Ecto neural progenitor cell (in vitro differentiated cells): ENCODE measurements around the gene NSD1.

Experiments
- DNase-seq: peaks from one replicate; pipeline ENCODE4 v3.0.0-alpha.2; 2018; ENCODE audit warnings: low spot score

NSD1 gene

DNA sequence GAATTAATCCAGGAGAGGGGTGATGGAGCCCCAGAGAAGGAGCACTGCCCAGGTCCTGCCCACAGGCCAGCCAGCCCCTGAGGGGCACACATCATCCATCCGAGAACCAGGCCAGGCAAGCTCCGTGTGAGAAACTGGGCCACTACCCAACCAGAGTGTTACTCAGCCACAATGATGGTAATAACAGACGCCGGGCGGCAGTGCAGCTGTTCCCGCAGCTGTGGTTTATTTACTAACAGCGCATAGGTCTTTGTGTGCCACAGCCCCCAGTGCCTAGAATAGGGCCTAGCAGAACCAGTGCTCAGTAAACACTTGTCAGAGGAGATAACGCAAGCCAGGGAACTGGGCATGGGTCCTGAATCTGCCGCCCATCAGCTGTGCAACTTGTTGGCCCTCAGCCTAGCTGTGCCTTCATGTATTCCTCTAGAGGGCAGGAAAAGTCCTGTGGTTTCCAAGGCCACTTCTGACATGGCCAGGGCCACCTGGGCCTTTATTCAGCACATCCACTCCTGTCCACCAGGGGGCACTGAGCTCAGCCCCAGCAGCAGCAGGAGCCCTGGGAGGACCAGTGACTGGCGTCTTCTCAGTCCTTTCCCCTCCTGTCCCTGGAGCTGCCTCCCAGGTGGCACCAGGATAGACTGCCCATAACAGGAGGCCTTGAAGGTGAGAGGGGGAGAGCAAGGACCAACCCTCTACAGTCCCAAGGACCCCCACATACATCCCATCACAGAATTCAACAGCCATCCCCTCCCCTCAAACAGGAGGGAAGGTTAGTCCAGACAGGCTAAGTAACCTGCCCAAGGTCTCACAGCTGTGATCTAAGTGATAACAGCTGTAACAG, 176.0 kb downstream of the NSD1 start:
- peak; percentile 82 for DNase-seq

DNA sequence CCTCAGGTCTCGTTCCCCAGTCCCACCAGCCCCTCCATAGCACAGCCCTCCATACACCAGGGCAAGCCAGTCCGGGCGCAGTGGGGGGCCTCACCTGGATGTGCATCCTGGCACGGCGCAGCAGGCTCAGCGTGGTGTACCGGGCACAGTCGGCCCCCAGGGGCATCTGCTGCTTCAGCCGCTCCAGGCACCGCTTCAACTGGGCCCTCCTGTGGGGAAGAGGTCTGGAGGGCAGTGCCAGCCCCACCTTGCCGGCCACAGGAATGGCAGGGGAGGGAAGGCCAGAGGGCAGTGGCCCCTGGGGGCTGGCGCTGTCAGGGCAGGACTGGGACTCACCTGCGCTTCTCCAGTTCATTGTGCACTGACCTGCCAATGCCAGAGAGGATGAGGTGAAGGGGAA, 176.8 kb downstream of the NSD1 start:
- no peak for DNase-seq

GRCh38 chr5:177310757-177311391, 177.3 kb downstream of the NSD1 start:
- no peak for DNase-seq

- no peak for DNase-seq
Observed at GRCh38 chr5:177311392-177311722, 177.8 kb downstream of the NSD1 start.

DNA sequence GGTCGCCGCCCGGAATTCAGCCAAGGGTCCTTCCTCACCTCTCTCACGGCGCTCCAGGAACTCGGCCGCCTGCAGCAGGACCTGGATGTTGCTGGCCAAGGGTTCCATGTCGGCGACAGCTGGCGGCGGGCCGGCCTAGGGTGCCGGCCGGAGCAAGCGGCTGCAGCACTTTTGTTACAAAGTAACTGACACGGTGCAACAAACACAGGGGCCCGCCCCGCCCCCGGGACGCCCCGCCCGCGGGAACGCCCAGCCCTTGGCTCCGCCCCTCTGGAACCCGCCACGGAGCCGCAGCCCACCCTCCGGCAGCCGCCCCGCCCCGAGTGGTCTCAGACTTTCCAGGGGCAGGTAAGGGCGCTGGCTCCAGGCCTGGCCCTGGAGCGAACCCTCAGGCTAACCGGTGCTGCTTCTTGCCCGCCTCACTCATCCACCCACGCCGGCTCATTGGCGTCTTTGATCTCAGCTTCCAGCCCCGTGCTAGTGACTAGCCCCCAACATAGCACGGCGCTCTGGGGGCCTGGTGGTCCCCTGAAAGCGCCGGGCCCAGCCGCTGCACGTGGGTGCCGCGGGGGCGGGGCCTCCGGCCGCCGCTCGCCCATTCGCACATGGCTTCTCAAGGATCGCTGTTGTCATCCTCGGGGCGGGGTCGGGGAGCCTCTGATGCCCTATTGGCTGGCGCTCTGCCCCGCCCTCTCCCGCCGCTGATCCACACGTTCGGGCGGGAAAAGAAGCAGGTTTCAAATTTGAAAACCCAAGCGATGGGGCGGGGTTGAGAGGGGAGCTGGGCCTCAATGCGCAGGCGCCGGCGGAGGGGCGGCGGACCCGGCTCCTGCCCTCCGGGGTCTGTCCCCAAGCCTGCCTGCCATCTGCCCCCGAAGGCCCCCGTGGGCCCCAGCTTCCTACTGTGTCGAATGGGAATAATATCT, 178.4 kb downstream of the NSD1 start, which contains the start of gene MXD3:
Gene MXD3 (minus strand): TSS at position 176 of the 926 bp plus-strand sequence. CDS start 68 bp downstream, at position 108.
- peak; percentile 98 for DNase-seq

DNA sequence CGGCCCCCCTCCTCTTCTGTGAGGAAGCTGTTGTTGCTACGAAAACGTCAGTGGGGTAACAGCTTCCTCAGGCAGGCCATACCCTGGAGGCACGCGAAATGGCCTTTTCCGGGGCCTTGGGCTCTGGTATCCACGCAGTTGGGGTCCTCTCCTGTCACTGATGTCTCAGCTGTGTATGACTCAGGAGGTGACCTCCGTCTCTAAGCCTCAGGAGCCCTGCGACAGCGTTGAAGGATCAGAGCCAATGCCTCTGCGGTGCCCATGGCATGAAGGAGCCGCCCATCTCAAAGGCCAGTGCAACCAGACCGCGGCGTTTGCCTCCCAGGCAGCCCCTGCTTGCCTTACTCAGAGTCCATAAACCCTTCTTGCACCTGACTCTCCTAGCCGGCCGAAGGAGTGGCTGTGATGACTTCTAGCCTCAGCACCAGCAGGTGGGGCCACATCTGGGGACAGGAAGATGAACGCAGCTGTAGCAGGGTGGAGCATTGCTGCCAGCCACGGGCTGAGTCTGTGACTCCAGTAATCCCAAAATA, 179.1 kb downstream of the NSD1 start:
- peak; percentile 78 for DNase-seq

DNA sequence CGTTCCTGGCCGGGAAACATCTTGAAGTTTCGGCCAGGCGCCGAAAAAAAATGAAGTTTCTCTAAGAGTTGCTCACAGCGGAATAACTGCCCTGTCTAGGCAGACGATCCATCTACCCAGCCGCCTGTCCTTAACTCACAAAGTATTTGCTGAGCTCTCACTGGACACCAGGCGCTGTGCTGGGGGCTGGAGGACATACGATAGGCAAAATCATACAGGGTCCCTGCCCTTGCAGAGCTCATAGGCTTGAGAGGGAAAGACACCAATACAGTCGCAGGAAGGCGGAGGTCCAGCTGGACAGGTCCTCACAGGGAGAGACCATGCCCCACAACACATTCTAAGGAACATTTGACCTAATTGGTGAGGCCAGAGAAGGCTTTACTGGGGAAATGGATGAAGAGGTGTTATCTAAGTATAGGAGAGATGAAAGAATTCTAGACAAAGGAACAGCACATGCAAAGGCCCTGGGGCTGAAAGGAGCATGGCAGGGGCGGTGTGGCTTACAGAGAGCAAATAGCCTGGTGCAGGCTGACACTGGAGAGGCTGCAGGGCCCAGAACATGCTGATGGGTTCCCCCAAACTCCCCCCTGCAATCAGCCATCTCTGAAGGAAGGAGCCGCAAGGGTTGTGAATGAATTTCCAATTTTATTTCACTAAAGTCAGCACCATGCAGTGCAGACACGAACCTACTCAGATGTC, 180.1 kb downstream of the NSD1 start:
- DNase-seq: no peak

DNA sequence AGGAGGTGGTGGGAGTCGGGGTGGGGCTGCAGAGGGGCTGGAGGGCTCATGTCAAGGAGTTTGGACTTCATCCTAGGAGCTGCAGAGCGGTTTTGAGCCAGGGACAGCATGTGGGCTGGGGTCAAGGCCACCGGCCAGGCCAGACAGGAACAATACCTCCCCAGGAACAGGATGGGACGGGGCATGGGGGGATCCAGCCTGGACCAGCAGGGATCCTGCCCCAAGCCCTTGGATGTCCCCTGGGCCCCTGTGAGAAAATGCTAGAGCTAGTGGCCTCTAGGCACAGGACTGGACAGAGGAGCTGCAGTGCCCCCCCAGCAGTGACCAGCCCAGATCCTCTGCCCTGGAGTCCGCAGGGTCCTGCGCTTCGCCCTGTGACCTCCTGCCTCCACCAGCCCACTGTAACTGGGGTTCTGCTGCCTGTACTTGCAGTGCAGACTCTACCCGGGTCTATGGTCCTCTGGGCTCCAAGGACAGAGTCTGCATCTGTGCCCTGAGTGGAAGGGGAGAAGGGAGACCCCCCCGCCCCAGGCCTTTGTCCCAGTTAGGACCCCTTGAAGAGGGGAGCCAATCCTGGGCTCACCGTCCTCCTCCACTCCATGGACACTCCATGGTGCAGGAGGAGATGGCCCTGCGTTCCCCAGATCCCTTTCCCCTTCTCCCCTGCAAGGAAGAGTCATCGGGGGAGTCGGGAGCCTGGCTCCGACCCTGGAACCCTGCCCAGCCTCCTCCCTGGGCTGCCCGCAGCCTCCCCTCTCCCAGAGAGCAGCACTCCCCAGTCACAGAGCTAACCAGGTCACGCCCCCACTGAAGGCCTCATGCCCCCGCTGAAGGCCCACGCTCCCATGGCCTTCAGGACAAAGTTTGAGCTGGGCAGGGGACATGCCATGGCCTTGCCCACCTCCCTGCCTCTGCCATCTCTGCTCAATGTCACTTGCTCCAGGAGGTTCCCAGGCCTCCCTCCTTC, 181.1 kb downstream of the NSD1 start:
- DNase-seq: no peak

- DNase-seq: no peak
Observed at GRCh38 chr5:177315411-177315810, 181.8 kb downstream of the NSD1 start.

DNA sequence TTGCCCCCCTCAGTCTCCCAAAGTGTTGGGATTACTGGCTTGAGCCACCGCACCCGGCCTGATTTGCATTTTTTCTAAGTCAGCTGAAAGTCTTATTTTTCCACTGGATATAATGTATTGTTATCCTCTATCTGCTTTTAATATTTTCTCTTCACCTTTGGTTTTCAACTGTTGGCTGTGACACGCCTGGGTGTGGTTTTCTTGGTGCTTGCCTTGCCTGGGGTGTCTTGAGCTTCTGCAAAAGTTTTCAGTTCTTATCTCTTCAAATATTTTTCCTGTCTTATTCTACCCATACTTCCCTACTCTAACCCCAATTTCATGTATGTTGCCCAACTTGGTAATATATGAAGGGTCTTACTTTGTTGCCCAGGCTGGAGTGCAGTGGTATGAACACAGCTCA, 182.4 kb downstream of the NSD1 start:
- no peak for DNase-seq

- peak; percentile 72 for DNase-seq
Observed at GRCh38 chr5:177317959-177318377, 184.4 kb downstream of the NSD1 start.

DNA sequence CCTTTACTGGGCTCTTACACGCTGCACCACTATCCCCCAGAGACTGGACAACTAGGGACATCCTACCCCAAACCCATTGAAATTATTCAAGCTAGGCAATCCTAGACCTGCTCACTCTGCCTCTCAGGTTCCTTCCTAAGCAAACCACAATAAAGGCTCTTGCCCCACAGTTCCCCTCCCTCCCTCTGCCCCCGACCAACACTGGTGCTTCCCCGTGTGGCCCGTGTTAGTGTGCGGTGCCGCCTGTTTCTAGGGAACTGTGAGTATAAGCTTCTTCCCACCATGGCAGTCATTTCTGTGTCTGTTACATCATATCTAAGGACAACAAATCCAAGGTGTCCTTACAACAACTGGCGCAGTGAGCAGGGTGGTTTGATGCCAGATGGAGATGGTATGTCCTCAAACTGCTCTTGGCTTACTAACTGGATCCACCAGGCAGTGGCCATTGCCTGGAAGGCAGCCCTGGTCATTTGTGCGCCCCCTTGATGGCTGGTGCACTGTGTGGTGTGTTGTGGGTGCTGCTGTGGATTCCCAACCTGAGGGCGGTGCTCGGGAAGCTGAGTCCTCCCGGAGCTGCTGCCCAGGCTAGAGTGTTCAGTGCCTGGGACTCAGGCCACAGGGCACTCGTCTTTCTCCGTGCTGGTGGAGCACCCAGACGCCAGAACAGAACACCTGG, 186.5 kb downstream of the NSD1 start:
- DNase-seq: no peak

GRCh38 chr5:177320879-177321278, 187.3 kb downstream of the NSD1 start:
- no peak for DNase-seq

- DNase-seq: no peak
Observed at GRCh38 chr5:177325868-177326381, 192.4 kb downstream of the NSD1 start.

GRCh38 chr5:177327539-177328522, 194.3 kb downstream of the NSD1 start:
- DNase-seq: no peak

DNA sequence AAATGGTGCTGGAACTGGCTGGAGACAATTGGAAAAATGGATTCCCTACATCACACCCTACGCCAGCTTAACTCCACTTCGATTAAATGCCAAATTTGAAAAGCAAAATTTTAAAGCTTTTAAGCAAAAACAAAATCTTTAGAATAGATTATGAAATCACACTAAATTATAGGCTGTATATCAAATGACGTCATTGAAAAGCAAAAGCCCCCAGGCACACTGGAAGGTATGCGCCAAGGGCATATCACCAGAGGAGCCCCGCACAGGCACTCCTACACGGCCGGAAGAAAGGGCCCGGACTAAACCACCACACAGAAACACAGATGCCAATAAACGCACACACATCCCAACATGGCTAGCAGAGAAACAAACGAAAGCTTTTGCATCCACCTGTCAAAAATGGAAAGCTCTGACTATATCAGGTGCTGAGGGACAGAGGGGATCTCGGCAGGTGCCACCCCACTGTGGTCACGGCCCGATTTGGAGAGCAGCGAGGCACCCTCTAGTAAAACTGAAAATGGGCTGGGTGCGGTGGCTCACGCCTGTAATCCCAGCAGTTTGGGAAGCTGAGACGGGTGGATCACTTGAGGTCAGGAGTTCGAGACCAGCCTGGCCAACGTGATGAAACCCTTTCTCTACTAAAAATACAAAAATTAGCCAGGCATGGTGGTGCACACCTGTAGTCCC, 195.1 kb downstream of the NSD1 start:
- no peak for DNase-seq

DNA sequence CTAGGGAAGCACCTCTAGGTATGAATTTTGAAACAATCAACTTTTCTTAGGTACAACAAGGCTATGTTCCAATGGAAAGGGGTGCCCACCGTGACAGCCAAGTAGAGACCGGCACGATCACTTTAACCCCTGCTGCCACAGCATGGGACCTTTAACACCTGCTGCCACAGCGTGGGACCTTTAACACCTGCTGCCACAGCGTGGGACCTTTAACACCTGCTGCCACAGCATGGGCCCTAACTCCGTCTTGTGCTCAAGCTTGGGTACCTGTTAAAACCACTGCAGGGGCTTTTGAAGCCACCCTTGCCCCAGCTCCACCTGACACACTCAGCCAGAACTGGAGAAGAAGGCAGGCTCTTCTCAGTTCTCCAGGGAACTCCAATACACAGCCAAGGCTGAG, 196.3 kb downstream of the NSD1 start:
- no peak for DNase-seq
